Measurements from ENCODE around the gene RPS6KA2. TPM values are rescaled to one million over a fixed set of nuclear protein-coding genes. Genes with fewer than 3 reads are reported as not detected.

Gene RPS6KA2
- total and polyA plus RNA-seq, 2 experiments from 2014 or later = 12.5 to 25.3 TPM

- Mint-ChIP-seq H3K27ac (peak overlapping the region; percentile 90; the same call in 1 of the 2 replicates), H3K4me1 (no peaks in the 10 kb centered on the region), H3K27me3 (ENCODE audit: insufficient read depth, low read depth, poor library complexity) (peaks cover 7% of the 10 kb centered on the region), H3K4me3 (no peak overlapping the region), H3K9me3 (no peaks in the 10 kb centered on the region), H3K36me3 (ENCODE audit: low read depth) (peaks cover 28% of the 10 kb centered on the region)
- no peaks in the 10 kb centered on the region for H3K9me2 ChIP-seq (ENCODE audit: insufficient read depth)
- H3K79me2 ChIP-seq (replicated peaks; ENCODE audit: insufficient read depth) = no peaks in the 10 kb centered on the region
- ATAC-seq (no peak), DNase-seq (ENCODE audit: low spot score) (no peak)
- no peaks in the 10 kb centered on the region for H3K4me1 ChIP-seq (ENCODE audit: insufficient read depth)
- no peak overlapping the region for H3K4me2 ChIP-seq
- no peak overlapping the region for H3K4me3 ChIP-seq
- no peak overlapping the region for H3K27ac ChIP-seq (ENCODE audit: low read depth)
- H4K20me1 ChIP-seq (replicated peaks; ENCODE audit: insufficient read depth) = no peaks in the 10 kb centered on the region
- no peak for TF ChIP-seq NANOG (IDR thresholded peaks at IDR 0.05; ENCODE audit: borderline replicate concordance)
- TF ChIP-seq EZH2 (IDR thresholded peaks at IDR 0.05; ENCODE audit: low read depth, unreplicated experiment) = no peak
- no peak for TF ChIP-seq ZNF114 (CRISPR knock-in tag; IDR thresholded peaks at IDR 0.05)
- no peak for TF ChIP-seq CREB1 (CRISPR knock-in tag; IDR thresholded peaks at IDR 0.05; ENCODE audit: low read depth)
- TF ChIP-seq ZNF331 (CRISPR knock-in tag; IDR thresholded peaks at IDR 0.05; ENCODE audit: low read depth) = no peak
- TF ChIP-seq JUNB (IDR thresholded peaks at IDR 0.05; ENCODE audit: unreplicated experiment) = no peak
- TF ChIP-seq, protein P1, sequence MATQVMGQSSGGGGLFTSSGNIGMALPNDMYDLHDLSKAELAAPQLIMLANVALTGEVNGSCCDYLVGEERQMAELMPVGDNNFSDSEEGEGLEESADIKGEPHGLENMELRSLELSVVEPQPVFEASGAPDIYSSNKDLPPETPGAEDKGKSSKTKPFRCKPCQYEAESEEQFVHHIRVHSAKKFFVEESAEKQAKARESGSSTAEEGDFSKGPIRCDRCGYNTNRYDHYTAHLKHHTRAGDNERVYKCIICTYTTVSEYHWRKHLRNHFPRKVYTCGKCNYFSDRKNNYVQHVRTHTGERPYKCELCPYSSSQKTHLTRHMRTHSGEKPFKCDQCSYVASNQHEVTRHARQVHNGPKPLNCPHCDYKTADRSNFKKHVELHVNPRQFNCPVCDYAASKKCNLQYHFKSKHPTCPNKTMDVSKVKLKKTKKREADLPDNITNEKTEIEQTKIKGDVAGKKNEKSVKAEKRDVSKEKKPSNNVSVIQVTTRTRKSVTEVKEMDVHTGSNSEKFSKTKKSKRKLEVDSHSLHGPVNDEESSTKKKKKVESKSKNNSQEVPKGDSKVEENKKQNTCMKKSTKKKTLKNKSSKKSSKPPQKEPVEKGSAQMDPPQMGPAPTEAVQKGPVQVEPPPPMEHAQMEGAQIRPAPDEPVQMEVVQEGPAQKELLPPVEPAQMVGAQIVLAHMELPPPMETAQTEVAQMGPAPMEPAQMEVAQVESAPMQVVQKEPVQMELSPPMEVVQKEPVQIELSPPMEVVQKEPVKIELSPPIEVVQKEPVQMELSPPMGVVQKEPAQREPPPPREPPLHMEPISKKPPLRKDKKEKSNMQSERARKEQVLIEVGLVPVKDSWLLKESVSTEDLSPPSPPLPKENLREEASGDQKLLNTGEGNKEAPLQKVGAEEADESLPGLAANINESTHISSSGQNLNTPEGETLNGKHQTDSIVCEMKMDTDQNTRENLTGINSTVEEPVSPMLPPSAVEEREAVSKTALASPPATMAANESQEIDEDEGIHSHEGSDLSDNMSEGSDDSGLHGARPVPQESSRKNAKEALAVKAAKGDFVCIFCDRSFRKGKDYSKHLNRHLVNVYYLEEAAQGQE (IDR thresholded peaks at IDR 0.05; ENCODE audit: unreplicated experiment) = no peak
- H3F3A ChIP-seq (replicated peaks; ENCODE audit: low read depth) = no peaks in the 10 kb centered on the region
- H3K36me3 ChIP-seq (ENCODE audit: insufficient read depth) = no peaks in the 10 kb centered on the region
- no peaks in the 10 kb centered on the region for H3K27me3 ChIP-seq (ENCODE audit: insufficient read depth)
- no peak overlapping the region for H2AFZ ChIP-seq
These were observed 131.3 kb downstream of the RPS6KA2 start for GRCh38 chr6:166495487-166496314.

GRCh38 chr6:166494757-166495486, 132.1 kb downstream of the RPS6KA2 start:
- Histone ChIP-seq H3K4me3 (no peak overlapping the region), H2AFZ (no peak overlapping the region), H3K4me1 (ENCODE audit: insufficient read depth) (peaks cover 2% of the 10 kb centered on the region), H3K27me3 (ENCODE audit: insufficient read depth) (no peaks in the 10 kb centered on the region), H3K36me3 (ENCODE audit: insufficient read depth) (no peaks in the 10 kb centered on the region), H3K79me2 (replicated peaks; ENCODE audit: insufficient read depth) (no peaks in the 10 kb centered on the region), H3K27ac (ENCODE audit: low read depth) (no peak overlapping the region), H3K9me2 (ENCODE audit: insufficient read depth) (no peaks in the 10 kb centered on the region), H3F3A (replicated peaks; ENCODE audit: low read depth) (no peaks in the 10 kb centered on the region), H3K4me2 (no peak overlapping the region), H4K20me1 (replicated peaks; ENCODE audit: insufficient read depth) (no peaks in the 10 kb centered on the region)
- DNase-seq (ENCODE audit: low spot score) = no peak
- Mint-ChIP-seq H3K4me3 (no peak overlapping the region), H3K27me3 (ENCODE audit: insufficient read depth, low read depth, poor library complexity) (peaks cover 11% of the 10 kb centered on the region), H3K27ac (peak overlapping the region; percentile 90), H3K9me3 (no peaks in the 10 kb centered on the region), H3K4me1 (peaks cover 4% of the 10 kb centered on the region), H3K36me3 (ENCODE audit: low read depth) (peaks cover 28% of the 10 kb centered on the region)
- TF ChIP-seq, protein P2, sequence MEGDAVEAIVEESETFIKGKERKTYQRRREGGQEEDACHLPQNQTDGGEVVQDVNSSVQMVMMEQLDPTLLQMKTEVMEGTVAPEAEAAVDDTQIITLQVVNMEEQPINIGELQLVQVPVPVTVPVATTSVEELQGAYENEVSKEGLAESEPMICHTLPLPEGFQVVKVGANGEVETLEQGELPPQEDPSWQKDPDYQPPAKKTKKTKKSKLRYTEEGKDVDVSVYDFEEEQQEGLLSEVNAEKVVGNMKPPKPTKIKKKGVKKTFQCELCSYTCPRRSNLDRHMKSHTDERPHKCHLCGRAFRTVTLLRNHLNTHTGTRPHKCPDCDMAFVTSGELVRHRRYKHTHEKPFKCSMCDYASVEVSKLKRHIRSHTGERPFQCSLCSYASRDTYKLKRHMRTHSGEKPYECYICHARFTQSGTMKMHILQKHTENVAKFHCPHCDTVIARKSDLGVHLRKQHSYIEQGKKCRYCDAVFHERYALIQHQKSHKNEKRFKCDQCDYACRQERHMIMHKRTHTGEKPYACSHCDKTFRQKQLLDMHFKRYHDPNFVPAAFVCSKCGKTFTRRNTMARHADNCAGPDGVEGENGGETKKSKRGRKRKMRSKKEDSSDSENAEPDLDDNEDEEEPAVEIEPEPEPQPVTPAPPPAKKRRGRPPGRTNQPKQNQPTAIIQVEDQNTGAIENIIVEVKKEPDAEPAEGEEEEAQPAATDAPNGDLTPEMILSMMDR (conservative IDR thresholded peaks at IDR 0.05; ENCODE audit: low read depth in 2 of 2) = no peak
- no peak for TF ChIP-seq EZH2phosphoT487 (IDR thresholded peaks at IDR 0.05; ENCODE audit: unreplicated experiment)
- TF ChIP-seq NANOG (IDR thresholded peaks at IDR 0.05; ENCODE audit: borderline replicate concordance) = no peak
- no peak for TF ChIP-seq CREB1 (CRISPR knock-in tag; IDR thresholded peaks at IDR 0.05; ENCODE audit: low read depth)
- TF ChIP-seq EZH2 (IDR thresholded peaks at IDR 0.05; ENCODE audit: low read depth, unreplicated experiment) = no peak
- no peak for ATAC-seq
